H1 (cell line): ENCODE data around the gene IGF2BP3. TPM values are rescaled to one million over a fixed set of nuclear protein-coding genes. Genes with fewer than 3 reads are reported as not detected.

Experiments used
- CTCF ChIA-PET: fragments of 300-600 bp; sonication (Branson Sonifier 250); formaldehyde crosslinking; loops from one replicate; lab custom pipeline; 2021; ENCODE audit not compliant: partially characterized antibody; lab: Charles Lee
- POLR2A ChIA-PET: fragments of 300-600 bp; sonication (Branson Sonifier 250); formaldehyde crosslinking; loops from one replicate; lab custom pipeline; 2021; ENCODE audit warnings: inconsistent platforms; ENCODE audit not compliant: partially characterized antibody; lab: Charles Lee
- DNase-seq, 2 experiments: peaks; one replicate each; pipeline versions ENCODE4 v3.0.0 to v3.0.0-alpha.2; 2010 to 2022; ENCODE audit warnings: low spot score in 2 of 2, low read depth in 1 of 2, mixed read lengths in 1 of 2
- FAIRE-seq: peaks from 2 replicates; lab custom pipeline; 2011; peaks lifted over from hg19 to GRCh38; lab: Jason Lieb, UNC
- H2AFZ ChIP-seq: 2 replicates; pipeline ENCODE4 v1.8.1; 2012; ENCODE audit warnings: low read length, inconsistent platforms
- H2AK5ac ChIP-seq: 2 replicates; pipeline ENCODE4 v1.6.1; 2013; ENCODE audit warnings: low read depth, low read length
- H2BK120ac ChIP-seq: replicated peaks from 2 replicates; pipeline ENCODE3; 2013; ENCODE audit warnings: low read depth, low read length, inconsistent platforms
- H2BK12ac ChIP-seq: 2 replicates; pipeline ENCODE4 v1.6.1; 2013; ENCODE audit warnings: low read depth, low read length
- H2BK15ac ChIP-seq: 2 replicates; pipeline ENCODE4 v1.6.1; 2013; ENCODE audit warnings: low read length
- H2BK20ac ChIP-seq: 2 replicates; pipeline ENCODE4 v1.6.1; 2013; ENCODE audit warnings: low read length
- H2BK5ac ChIP-seq: 2 replicates; pipeline ENCODE4 v1.6.1; 2013; ENCODE audit warnings: low read depth, low read length
- H3K14ac ChIP-seq: 2 replicates; pipeline ENCODE4 v1.6.1; 2013; ENCODE audit warnings: inconsistent platforms; ENCODE audit not compliant: insufficient read length
- H3K18ac ChIP-seq: 2 replicates; pipeline ENCODE4 v1.6.1; 2013; ENCODE audit warnings: low read length; ENCODE audit errors: extremely low read depth
- H3K23ac ChIP-seq: 2 replicates; pipeline ENCODE4 v1.6.1; 2013; ENCODE audit warnings: inconsistent platforms; ENCODE audit not compliant: insufficient read length
- H3K23me2 ChIP-seq: 2 replicates; pipeline ENCODE4 v1.6.1; 2013; ENCODE audit warnings: low read depth, low read length
- H3K27ac ChIP-seq: 2 replicates; pipeline ENCODE4 v1.6.1; 2011; ENCODE audit warnings: low read depth, low read length, inconsistent platforms
- H3K27me3 ChIP-seq, 4 experiments: replicated peaks in 1 of 4; 1 replicate in 1 of 4; 2 replicates in 3 of 4; pipeline versions ENCODE4 v1.6.1 to v1.8.1; 2011 to 2013; ENCODE audit warnings: low read length in 3 of 4, mild to moderate bottlenecking in 3 of 4, inconsistent platforms in 2 of 4, mixed read lengths in 2 of 4, moderate library complexity in 1 of 4; ENCODE audit not compliant: control insufficient read depth in 3 of 4, insufficient read depth in 3 of 4; ENCODE audit errors: extremely low read depth in 1 of 4
- H3K36me3 ChIP-seq, 4 experiments: 2 replicates each; pipeline versions ENCODE4 v1.6.1 to v1.8.1; 2011 to 2013; ENCODE audit warnings: mild to moderate bottlenecking in 4 of 4, low read length in 3 of 4, moderate library complexity in 2 of 4, control low read depth in 1 of 4, inconsistent platforms in 1 of 4; ENCODE audit not compliant: insufficient read depth in 4 of 4, control insufficient read depth in 2 of 4
- H3K4ac ChIP-seq: replicated peaks from 2 replicates; pipeline ENCODE3; 2013; ENCODE audit warnings: low read length, low read depth, mixed read lengths, inconsistent platforms; ENCODE audit not compliant: insufficient read length
- H3K4me1 ChIP-seq, 4 experiments: replicated peaks in 1 of 4; 1 replicate in 1 of 4; 2 replicates in 3 of 4; pipeline versions ENCODE4 v1.6.1 to v1.8.1; 2011 to 2013; ENCODE audit warnings: low read length in 3 of 4, inconsistent platforms in 2 of 4, mixed read lengths in 1 of 4; ENCODE audit not compliant: insufficient read depth in 4 of 4, control insufficient read depth in 3 of 4
- H3K4me2 ChIP-seq, 2 experiments: 2 replicates each; pipeline versions ENCODE4 v1.6.1 to v1.8.1; 2011 to 2013; ENCODE audit warnings: low read depth in 2 of 2, low read length in 2 of 2, control low read depth in 1 of 2, inconsistent platforms in 1 of 2, mild to moderate bottlenecking in 1 of 2; ENCODE audit not compliant: insufficient read depth in 1 of 2
- H3K4me3 ChIP-seq, 4 experiments: fragments of 200-600, 300-600 bp in 1 of 4; sonication (generic), shearing (Covaris generic), sonication (Bioruptor Twin) in 1 of 4; 2 replicates each; pipeline versions ENCODE4 v1.5.1 to v1.8.1; 2011 to 2016; ENCODE audit warnings: low read length in 4 of 4, low read depth in 3 of 4, control low read depth in 2 of 4, inconsistent platforms in 2 of 4, mild to moderate bottlenecking in 2 of 4, mixed read lengths in 1 of 4, moderate library complexity in 1 of 4; ENCODE audit not compliant: insufficient read depth in 2 of 4; ENCODE audit errors: extremely low read depth in 1 of 4
- H3K56ac ChIP-seq: replicated peaks from 2 replicates; pipeline ENCODE3; 2013; ENCODE audit warnings: low read depth, mild to moderate bottlenecking, mixed read lengths, low read length, inconsistent platforms; ENCODE audit not compliant: insufficient read length
- H3K79me1 ChIP-seq: 2 replicates; pipeline ENCODE4 v1.6.1; 2013; ENCODE audit warnings: low read depth, low read length, control low read depth
- H3K79me2 ChIP-seq, 2 experiments: 2 replicates each; pipeline versions ENCODE4 v1.6.1 to v1.8.1; 2012 to 2013; ENCODE audit warnings: low read length in 2 of 2, mild to moderate bottlenecking in 2 of 2, inconsistent platforms in 1 of 2; ENCODE audit not compliant: insufficient read depth in 2 of 2, control insufficient read depth in 1 of 2
- H3K9ac ChIP-seq, 4 experiments: replicated peaks in 1 of 4; 1 replicate in 1 of 4; 2 replicates in 3 of 4; pipeline versions ENCODE4 v1.6.1 to v1.8.1; 2011 to 2013; ENCODE audit warnings: low read depth in 3 of 4, low read length in 3 of 4, control low read depth in 2 of 4, mild to moderate bottlenecking in 2 of 4, moderate library complexity in 2 of 4, inconsistent platforms in 1 of 4; ENCODE audit errors: extremely low read depth in 1 of 4
- H3K9me3 ChIP-seq, 2 experiments: 2 replicates each; pipeline versions ENCODE4 v1.6.1 to v1.8.1; 2012 to 2013; ENCODE audit warnings: mild to moderate bottlenecking in 2 of 2, moderate library complexity in 2 of 2, control low read depth in 1 of 2, inconsistent platforms in 1 of 2, low read depth in 1 of 2, low read length in 1 of 2, mixed read lengths in 1 of 2; ENCODE audit not compliant: insufficient read depth in 2 of 2
- H4K20me1 ChIP-seq, 2 experiments: replicated peaks in 1 of 2; 2 replicates each; pipeline versions ENCODE3 to v1.8.1; 2011 to 2013; ENCODE audit warnings: inconsistent platforms in 2 of 2, low read length in 2 of 2, mild to moderate bottlenecking in 1 of 2; ENCODE audit not compliant: insufficient read depth in 2 of 2, control insufficient read depth in 1 of 2
- H4K5ac ChIP-seq: 2 replicates; pipeline ENCODE4 v1.6.1; 2013; ENCODE audit warnings: low read length, low read depth, mixed read lengths, inconsistent platforms; ENCODE audit not compliant: insufficient read length
- H4K8ac ChIP-seq: 2 replicates; pipeline ENCODE4 v1.8.0; 2013; ENCODE audit warnings: mild to moderate bottlenecking, moderate library complexity, low read length, inconsistent platforms; ENCODE audit not compliant: insufficient read depth; ENCODE audit errors: extremely low read depth
- H4K91ac ChIP-seq: replicated peaks from 2 replicates; pipeline ENCODE3; 2013; ENCODE audit warnings: low read length, mixed read lengths, inconsistent platforms; ENCODE audit not compliant: insufficient read length
- ASH2L ChIP-seq: fragments of 200-600, 300-600 bp; sonication (generic); IDR thresholded peaks from one replicate; pipeline ENCODE4 v1.7.1; 2017; ENCODE audit warnings: low read length
- FOSL1 ChIP-seq: IDR thresholded peaks from 2 replicates; pipeline ENCODE4 v1.6.1; 2011; ENCODE audit warnings: mild to moderate bottlenecking, low read depth, low read length, moderate library complexity; ENCODE audit not compliant: insufficient read depth
- KDM4A ChIP-seq: IDR thresholded peaks from one replicate; pipeline ENCODE4 v1.7.1; 2012; ENCODE audit warnings: low read depth, mild to moderate bottlenecking, moderate library complexity, low read length, inconsistent platforms; ENCODE audit not compliant: severe bottlenecking
- POLR2A ChIP-seq, 2 experiments: IDR thresholded peaks; 1 replicate in 1 of 2; 2 replicates in 1 of 2; pipeline ENCODE4 v1.6.1; 2011; ENCODE audit warnings: low read depth in 2 of 2, low read length in 2 of 2, mild to moderate bottlenecking in 2 of 2; ENCODE audit errors: control extremely low read depth in 1 of 2
- RNF2 ChIP-seq: fragments of 200-900, 300-1000 bp; sonication (generic); IDR thresholded peaks from 2 replicates; pipeline ENCODE4 v1.7.1; 2016; ENCODE audit warnings: borderline replicate concordance, low read depth, mild to moderate bottlenecking, antibody characterized with exemption, low read length; ENCODE audit not compliant: poor library complexity, severe bottlenecking; ENCODE audit errors: missing control alignments
- WGBS, 2 experiments: shearing (Covaris generic) in 1 of 2; methylation state at CpG; one replicate each; pipeline versions ENCODE4 v1.1.6 to v1.1.7; 2013 to 2015; ENCODE audit warnings: low lambda C conversion rate in 2 of 2, mixed read lengths in 2 of 2, inconsistent platforms in 1 of 2, low coverage in 1 of 2, missing lambda C conversion rate in 1 of 2; ENCODE audit not compliant: insufficient replicate concordance in 2 of 2, insufficient coverage in 1 of 2, insufficient read length in 1 of 2; ENCODE audit errors: extremely low coverage in 1 of 2, missing lambda C conversion rate in 1 of 2; 5-methylcytosine and 5-hydroxymethylcytosine counted together
- polyA plus RNA-seq, 7 experiments: library from polyadenylated mRNA; depleted of rRNA in 3 of 7; stranded (reverse) in 5 of 7; unstranded in 2 of 7; fragments of >200 nt in 5 of 7; fragments of 200-250 nt in 2 of 7; gene quantifications; 1 replicate in 5 of 7; 2 replicates in 1 of 7; 4 replicates in 1 of 7; pipeline versions ENCODE4 v1.2.1 to v1.2.3, GENCODE V29; 2011 to 2013; ENCODE audit warnings: missing spikeins in 2 of 7, mixed read lengths in 2 of 7
- total RNA-seq: library from RNA; stranded (reverse); fragmentation: NEBNext Ultra II Directional; extraction: Animal tissue kit (Norgen Biotek cat#: 25700); gene quantifications from 2 replicates; pipeline ENCODE4 v1.2.1, GENCODE V29; 2021
- TF ChIP-seq, protein P1 (sequence below): IDR thresholded peaks from 2 replicates; pipeline ENCODE4 v1.6.1; 2012; ENCODE audit warnings: inconsistent platforms

IGF2BP3 gene
- total and polyA plus RNA-seq, 2 of the 8 experiments (the other 6 are each of a cell fraction or from before 2014, with no cell fraction given) = 66.3 to 193 TPM

DNA sequence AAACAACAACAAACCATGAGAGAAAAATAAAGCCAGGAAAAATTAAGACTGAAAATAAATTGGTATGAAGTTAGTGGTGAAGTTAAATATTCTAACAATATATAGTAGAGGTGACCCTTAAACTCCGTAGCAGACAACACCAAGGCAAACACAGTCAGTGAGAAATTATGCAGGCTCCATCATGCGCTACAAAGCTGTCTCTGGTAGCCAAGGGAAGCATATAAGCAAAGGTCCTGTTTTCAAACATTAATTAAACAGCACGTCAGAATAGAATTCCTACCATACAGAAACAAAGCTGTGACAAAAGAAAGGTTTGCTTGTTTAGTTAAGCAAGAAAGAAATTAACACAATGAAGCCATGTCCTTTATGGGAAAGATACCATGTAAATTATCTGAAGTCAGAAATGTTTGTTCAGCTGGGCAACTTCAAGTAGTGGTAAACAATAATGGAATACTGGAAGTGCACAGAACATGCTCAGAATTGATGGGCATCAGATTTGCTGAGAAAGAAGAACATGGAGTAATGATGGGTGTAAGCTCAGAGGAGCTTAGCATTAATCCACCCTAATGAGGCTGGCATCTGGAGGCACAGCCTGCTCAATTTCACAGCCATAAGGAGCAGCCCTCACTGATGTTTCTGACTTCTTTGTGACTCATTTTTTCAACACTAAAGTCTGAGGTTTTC lies 75.7 kb downstream of the IGF2BP3 start:
- H3K79me2 ChIP-seq = peaks cover 3 to 77% of the 10 kb centered on the region in 2 experiments; a peak in 3 of 4 replicates
- no peak overlapping the region for H3K9ac ChIP-seq
- H3K4me1 ChIP-seq = peaks cover 0 to 5% (median 0%) of the 10 kb centered on the region in 4 experiments; a peak in 1 of 7 replicates
- H2BK20ac ChIP-seq = no peak overlapping the region
- H3K27ac ChIP-seq = no peak overlapping the region
- H3K4ac ChIP-seq = no peak overlapping the region
- no peak overlapping the region for H3K4me2 ChIP-seq
- H2BK12ac ChIP-seq = no peak overlapping the region
- TF ChIP-seq POLR2A (IDR thresholded peaks at IDR 0.05; ENCODE audit: control extremely low read depth in 1 of 2, low read depth in 2 of 2, low read length in 2 of 2) = no peak
- TF ChIP-seq KDM4A = no peak
- TF ChIP-seq, protein P1, sequence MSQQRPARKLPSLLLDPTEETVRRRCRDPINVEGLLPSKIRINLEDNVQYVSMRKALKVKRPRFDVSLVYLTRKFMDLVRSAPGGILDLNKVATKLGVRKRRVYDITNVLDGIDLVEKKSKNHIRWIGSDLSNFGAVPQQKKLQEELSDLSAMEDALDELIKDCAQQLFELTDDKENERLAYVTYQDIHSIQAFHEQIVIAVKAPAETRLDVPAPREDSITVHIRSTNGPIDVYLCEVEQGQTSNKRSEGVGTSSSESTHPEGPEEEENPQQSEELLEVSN = no peak
- TF ChIP-seq FOSL1 = no peak
- no peak for TF ChIP-seq ASH2L
- no peak for TF ChIP-seq RNF2
- FAIRE-seq = no peak
- peaks cover 0 to 35% (median 4%) of the 10 kb centered on the region in 4 experiments; a peak in 6 of 8 replicates for H3K36me3 ChIP-seq
- H3K9me3 ChIP-seq = no peaks in the 10 kb centered on the region
- H3K14ac ChIP-seq = no peak overlapping the region
- no peak overlapping the region for H2BK5ac ChIP-seq
- H3K56ac ChIP-seq = no peak overlapping the region
- DNase-seq = no peak
- no peak overlapping the region for H4K5ac ChIP-seq
- no peak overlapping the region for H3K4me3 ChIP-seq
- H3K23ac ChIP-seq = no peak overlapping the region
- no peak overlapping the region for H2BK120ac ChIP-seq
- H2AFZ ChIP-seq = no peak overlapping the region
- WGBS, 2 experiments = 95% methylated on average over 3 of the region's 3 CpGs; no CpG with 5 or more reads in 1 of the 2 experiments
- no peak overlapping the region for H2AK5ac ChIP-seq
- no peak overlapping the region for H4K8ac ChIP-seq
- peaks cover 8% of the 10 kb centered on the region for H3K79me1 ChIP-seq
- H4K20me1 ChIP-seq = peaks cover 13 to 17% of the 10 kb centered on the region in 2 experiments
- H3K23me2 ChIP-seq = no peaks in the 10 kb centered on the region
- H3K27me3 ChIP-seq = no peaks in the 10 kb centered on the region
- H2BK15ac ChIP-seq = no peak overlapping the region
- ChIA-PET CTCF (interaction anchor here (0.7 to 1.6 kb wide), 4 partner anchors 9 to 52 kb away, joined by 3 to 5 read pairs (median 4); no protein-coding TSS in a partner anchor), POLR2A (interaction anchor here (1.2 to 1.6 kb wide), 3 partner anchors 12 to 130 kb away, joined by 3 to 7 read pairs (median 3); no protein-coding TSS in a partner anchor)
- H3K18ac ChIP-seq = no peak overlapping the region
- H4K91ac ChIP-seq = no peak overlapping the region
